H9 (cell line): ENCODE data around the gene OR2Z1. TPM values are rescaled to one million over a fixed set of nuclear protein-coding genes. Genes with fewer than 3 reads are reported as not detected.

ENCODE experiments used
- DNase-seq: peaks from one replicate; pipeline ENCODE4 v3.0.0-alpha.2; 2017
- H2AFZ ChIP-seq: one replicate; pipeline ENCODE4 v1.6.1; 2013; ENCODE audit warnings: mild to moderate bottlenecking, low read length, control low read depth, moderate library complexity
- H2AK5ac ChIP-seq: 2 replicates; pipeline ENCODE4 v1.6.1; 2013; ENCODE audit warnings: low read length, control low read depth, mixed read lengths; ENCODE audit not compliant: insufficient read length
- H2BK120ac ChIP-seq: one replicate; pipeline ENCODE4 v1.6.1; 2013; ENCODE audit warnings: low read depth, mild to moderate bottlenecking, low read length, control low read depth, inconsistent platforms; ENCODE audit not compliant: poor library complexity, severe bottlenecking
- H2BK12ac ChIP-seq: 2 replicates; pipeline ENCODE4 v1.6.1; 2013; ENCODE audit warnings: low read length, control low read depth, mixed read lengths, low read depth; ENCODE audit not compliant: insufficient read length
- H2BK15ac ChIP-seq: 2 replicates; pipeline ENCODE4 v1.6.1; 2013; ENCODE audit warnings: low read depth, low read length, control low read depth
- H2BK20ac ChIP-seq: one replicate; pipeline ENCODE4 v1.6.1; 2013; ENCODE audit warnings: low read depth, mild to moderate bottlenecking, low read length, control low read depth, inconsistent platforms; ENCODE audit not compliant: poor library complexity, severe bottlenecking
- H2BK5ac ChIP-seq: 2 replicates; pipeline ENCODE4 v1.6.1; 2013; ENCODE audit warnings: low read length, control low read depth, mixed read lengths; ENCODE audit not compliant: insufficient read length
- H3K14ac ChIP-seq: 2 replicates; pipeline ENCODE4 v1.6.1; 2013; ENCODE audit warnings: low read length, control low read depth; ENCODE audit not compliant: insufficient read depth
- H3K18ac ChIP-seq: 2 replicates; pipeline ENCODE4 v1.6.1; 2013; ENCODE audit warnings: low read depth, mild to moderate bottlenecking, mixed read lengths, low read length, control low read depth; ENCODE audit not compliant: insufficient read length
- H3K23ac ChIP-seq: 2 replicates; pipeline ENCODE4 v1.6.1; 2013; ENCODE audit warnings: low read length, control low read depth, mixed read lengths, low read depth; ENCODE audit not compliant: insufficient read length
- H3K23me2 ChIP-seq: 2 replicates; pipeline ENCODE4 v1.6.1; 2013; ENCODE audit warnings: low read depth, mild to moderate bottlenecking, mixed read lengths, low read length, control low read depth; ENCODE audit not compliant: insufficient read length, poor library complexity, severe bottlenecking
- H3K27ac ChIP-seq: 2 replicates; pipeline ENCODE4 v1.5.1; 2013; ENCODE audit warnings: low read length, control low read depth, mixed read lengths, low read depth; ENCODE audit not compliant: insufficient read length
- H3K27me3 ChIP-seq: 2 replicates; pipeline ENCODE4 v1.6.1; 2013; ENCODE audit warnings: low read length, control low read depth, inconsistent platforms; ENCODE audit not compliant: insufficient read depth
- H3K4ac ChIP-seq: 2 replicates; pipeline ENCODE4 v1.6.1; 2013; ENCODE audit warnings: low read depth, mild to moderate bottlenecking, control low read depth, inconsistent platforms, low read length, moderate library complexity
- H3K4me1 ChIP-seq: 2 replicates; pipeline ENCODE4 v1.6.1; 2013; ENCODE audit warnings: low read length, control low read depth, inconsistent platforms; ENCODE audit not compliant: insufficient read depth
- H3K4me2 ChIP-seq: 2 replicates; pipeline ENCODE4 v1.6.1; 2013; ENCODE audit warnings: low read length, control low read depth, mixed read lengths; ENCODE audit not compliant: insufficient read length, insufficient read depth
- H3K56ac ChIP-seq: 2 replicates; pipeline ENCODE4 v1.6.1; 2013; ENCODE audit warnings: low read depth, mild to moderate bottlenecking, mixed read lengths, low read length, control low read depth; ENCODE audit not compliant: insufficient read length
- H3K79me1 ChIP-seq: 2 replicates; pipeline ENCODE4 v1.6.1; 2013; ENCODE audit warnings: low read depth, mild to moderate bottlenecking, moderate library complexity, low read length, control low read depth, inconsistent platforms; ENCODE audit not compliant: insufficient read depth, poor library complexity, severe bottlenecking
- H3K79me2 ChIP-seq: 2 replicates; pipeline ENCODE4 v1.6.1; 2013; ENCODE audit warnings: low read length, control low read depth, inconsistent platforms; ENCODE audit not compliant: insufficient read depth
- H3K9ac ChIP-seq: 2 replicates; pipeline ENCODE4 v1.6.1; 2013; ENCODE audit warnings: low read length, control low read depth, mixed read lengths; ENCODE audit not compliant: insufficient read length; ENCODE audit errors: extremely low read depth
- H3K9me3 ChIP-seq: one replicate; pipeline ENCODE4 v1.6.1; 2013; ENCODE audit warnings: low read depth, low read length, inconsistent platforms; ENCODE audit not compliant: control insufficient read depth
- H3T11ph ChIP-seq: one replicate; pipeline ENCODE4 v1.6.1; 2013; ENCODE audit warnings: mild to moderate bottlenecking, low read length, control low read depth, inconsistent platforms
- H4K20me1 ChIP-seq: one replicate; pipeline ENCODE4 v1.6.1; 2013; ENCODE audit not compliant: control insufficient read depth, insufficient read length, insufficient read depth
- H4K5ac ChIP-seq: 2 replicates; pipeline ENCODE4 v1.6.1; 2013; ENCODE audit warnings: low read depth, mild to moderate bottlenecking, mixed read lengths, low read length, control low read depth; ENCODE audit not compliant: insufficient read length
- H4K8ac ChIP-seq: replicated peaks from 2 replicates; pipeline ENCODE4 v1.6.1; 2013; ENCODE audit warnings: low read length, control low read depth, mixed read lengths, low read depth; ENCODE audit not compliant: insufficient read length
- H4K91ac ChIP-seq: 2 replicates; pipeline ENCODE4 v1.6.1; 2013; ENCODE audit warnings: low read depth, mild to moderate bottlenecking, moderate library complexity, mixed read lengths, low read length, control low read depth; ENCODE audit not compliant: insufficient read length
- H3K27ac Mint-ChIP-seq, 3 experiments: 2 replicates in 2 of 3; 3 replicates in 1 of 3; pipeline ENCODE4 v1.8.0; 2020 to 2021; ENCODE audit warnings: mixed read lengths in 3 of 3, mild to moderate bottlenecking in 1 of 3, moderate library complexity in 1 of 3
- H3K27me3 Mint-ChIP-seq: 2 replicates; pipeline ENCODE4 v1.8.0; 2021; ENCODE audit warnings: low read depth, mild to moderate bottlenecking, moderate library complexity, mixed read lengths
- H3K36me3 Mint-ChIP-seq, 3 experiments: 2 replicates in 2 of 3; 3 replicates in 1 of 3; pipeline ENCODE4 v1.8.0; 2020 to 2021; ENCODE audit warnings: low read depth in 3 of 3, mixed read lengths in 3 of 3; ENCODE audit not compliant: insufficient read depth in 1 of 3
- H3K4me1 Mint-ChIP-seq, 2 experiments: 2 replicates each; pipeline ENCODE4 v1.8.0; 2020; ENCODE audit warnings: mixed read lengths in 2 of 2
- H3K4me3 Mint-ChIP-seq, 2 experiments: 2 replicates in 1 of 2; 3 replicates in 1 of 2; pipeline ENCODE4 v1.8.0; 2020 to 2021; ENCODE audit warnings: mild to moderate bottlenecking in 2 of 2, mixed read lengths in 2 of 2, moderate library complexity in 1 of 2
- H3K9me3 Mint-ChIP-seq, 2 experiments: 2 replicates in 1 of 2; 3 replicates in 1 of 2; pipeline ENCODE4 v1.8.0; 2020; ENCODE audit warnings: mild to moderate bottlenecking in 2 of 2, mixed read lengths in 2 of 2, moderate library complexity in 1 of 2
- CTCF ChIP-seq: fragments of 200-600 bp; sonication (generic); conservative IDR thresholded peaks from 3 replicates; pipeline ENCODE4 v1.8.0; 2021; ENCODE audit warnings: antibody characterized with exemption, mild to moderate bottlenecking
- WGBS: extraction: QIAGEN DNeasy Blood & Tissue Kit; methylation state at CpG from one replicate; pipeline ENCODE4 v1.1.7; 2013; ENCODE audit warnings: missing lambda C conversion rate, low lambda C conversion rate, mixed read lengths; ENCODE audit not compliant: insufficient read length; ENCODE audit errors: extremely low coverage; 5-methylcytosine and 5-hydroxymethylcytosine counted together
- total RNA-seq: library from RNA; stranded (reverse); gene quantifications from 2 replicates; pipeline ENCODE4 v1.2.1, GENCODE V29; 2021

Gene OR2Z1
- total RNA-seq, 1 experiment from 2014 or later, result not detected

GRCh38 chr19:8690753-8691539, 30.5 kb upstream of the OR2Z1 start:
- Histone ChIP-seq H2BK12ac (no peak overlapping the region), H2BK5ac (no peak overlapping the region), H2AK5ac (no peak overlapping the region), H4K8ac (no peak overlapping the region), H3K9me3 (no peaks in the 10 kb centered on the region), H3K27ac (no peak overlapping the region), H3K79me2 (no peaks in the 10 kb centered on the region), H3K4me2 (no peak overlapping the region), H3K23me2 (no peaks in the 10 kb centered on the region), H3K18ac (no peak overlapping the region), H2AFZ (no peak overlapping the region), H4K91ac (no peak overlapping the region), H3K14ac (no peak overlapping the region), H3K23ac (no peak overlapping the region), H2BK15ac (no peak overlapping the region), H3K79me1 (no peaks in the 10 kb centered on the region), H3K27me3 (no peaks in the 10 kb centered on the region), H3T11ph (no peak overlapping the region), H4K20me1 (no peaks in the 10 kb centered on the region), H2BK20ac (no peak overlapping the region), H3K9ac (no peak overlapping the region), H4K5ac (no peak overlapping the region), H3K4me1 (no peaks in the 10 kb centered on the region), H3K56ac (no peak overlapping the region), H3K4ac (no peak overlapping the region), H2BK120ac (no peak overlapping the region)
- DNase-seq, result no peak
- Mint-ChIP-seq H3K9me3 (peaks cover 0 to 66% of the 10 kb centered on the region in 2 experiments; a peak in 3 of 5 replicates), H3K27me3 (peaks cover 34% of the 10 kb centered on the region), H3K36me3 (no peaks in the 10 kb centered on the region), H3K27ac (no peak overlapping the region), H3K4me3 (no peak overlapping the region), H3K4me1 (no peaks in the 10 kb centered on the region)
- WGBS, result no CpG with 5 or more reads among the region's 5 CpGs
- no peak for TF ChIP-seq CTCF
